HAP-1 (cell line): ENCODE results near the gene SMARCE1.

Experiments used
- DNase-seq, 2 experiments: peaks; one replicate each; pipeline ENCODE4 v3.0.0-alpha.2; 2016 to 2020; ENCODE audit warnings: low spot score in 2 of 2
- H3K27me3 ChIP-seq: fragments of 250-450 bp; sonication (Bioruptor Pico); 2 replicates; pipeline ENCODE4 v1.5.1; 2020; ENCODE audit warnings: low read depth, mild to moderate bottlenecking, moderate library complexity
- H3K36me3 ChIP-seq: fragments of 250-450 bp; sonication (Bioruptor Pico); replicated peaks from 2 replicates; pipeline ENCODE4 v1.5.1; 2020; ENCODE audit warnings: mild to moderate bottlenecking
- H3K4me1 ChIP-seq: fragments of 250-450 bp; sonication (Bioruptor Pico); 2 replicates; pipeline ENCODE4 v1.5.1; 2020; ENCODE audit warnings: mild to moderate bottlenecking
- H3K4me3 ChIP-seq: fragments of 250-450 bp; sonication (Bioruptor Pico); 2 replicates; pipeline ENCODE4 v1.5.1; 2020; ENCODE audit warnings: mild to moderate bottlenecking, moderate library complexity
- H3K9me3 ChIP-seq: fragments of 250-450 bp; sonication (Bioruptor Pico); 2 replicates; pipeline ENCODE4 v1.5.1; 2020; ENCODE audit warnings: mild to moderate bottlenecking, moderate library complexity
- in situ Hi-C: fragments of 300-500 bp; cut with MboI; formaldehyde crosslinking; loops from 3 replicates; pipeline ENCODE4 v1.14.3; 2020; ENCODE audit warnings: low sequenced_read_pairs, inconsistent platforms, mixed read lengths

The SMARCE1 gene

GRCh38 chr17:40664582-40665333, 17.1 kb upstream of the SMARCE1 start, which contains the start of gene KRT222:
Gene KRT222 (minus strand): TSS chr17:40665177. CDS start chr17:40665099, 78 bp downstream.
- Histone ChIP-seq H3K4me1 (no peaks in the 10 kb centered on the region), H3K36me3 (no peaks in the 10 kb centered on the region), H3K27me3 (no peaks in the 10 kb centered on the region), H3K4me3 (no peak within 1 kb of the TSS), H3K9me3 (no peaks in the 10 kb centered on the region)
- DNase-seq: no peak
- in situ Hi-C loops: no loop called here

GRCh38 chr17:40663252-40663651, 15.6 kb upstream of the SMARCE1 start:
- no peak for DNase-seq
- Histone ChIP-seq H3K9me3 (no peaks in the 10 kb centered on the region), H3K27me3 (no peaks in the 10 kb centered on the region), H3K36me3 (no peaks in the 10 kb centered on the region), H3K4me1 (no peaks in the 10 kb centered on the region), H3K4me3 (no peak overlapping the region)
- in situ Hi-C loops: no loop called here

- H3K27me3 ChIP-seq: no peaks in the 10 kb centered on the region
These were observed 12.3 kb upstream of the SMARCE1 start for GRCh38 chr17:40659911-40660310.

DNA sequence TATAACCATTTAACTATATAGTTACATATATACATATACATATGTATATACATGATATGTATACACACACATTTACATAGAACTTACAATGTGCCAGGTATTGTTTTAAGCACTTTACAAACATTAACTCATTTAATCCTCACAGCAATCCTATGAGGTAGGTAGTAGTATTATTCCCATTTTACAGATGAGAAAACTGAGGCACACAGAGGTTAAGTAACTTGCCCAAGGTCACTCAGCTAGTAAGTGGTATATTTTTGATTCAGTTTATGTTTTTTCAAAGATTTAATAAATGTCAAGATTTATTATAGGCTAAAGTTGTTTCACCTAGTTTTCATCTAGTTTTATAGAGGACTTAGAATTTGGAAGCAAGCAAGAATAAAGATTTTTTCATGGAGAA, 10.8 kb upstream of the SMARCE1 start:
- in situ Hi-C loops: no loop called here
- Histone ChIP-seq H3K27me3 (no peaks in the 10 kb centered on the region), H3K36me3 (no peaks in the 10 kb centered on the region), H3K9me3 (no peaks in the 10 kb centered on the region), H3K4me3 (no peak overlapping the region), H3K4me1 (peaks cover 4% of the 10 kb centered on the region)
- DNase-seq: no peak

More at GRCh38 chr17:40659911-40660310, 12.3 kb upstream of the SMARCE1 start:
- peaks cover 4% of the 10 kb centered on the region for H3K4me1 ChIP-seq
- no peaks in the 10 kb centered on the region for H3K9me3 ChIP-seq
- in situ Hi-C loops: no loop called here
- H3K4me3 ChIP-seq: no peak overlapping the region
- DNase-seq: no peak
- H3K36me3 ChIP-seq: no peaks in the 10 kb centered on the region

GRCh38 chr17:40651939-40652338, 4.3 kb upstream of the SMARCE1 start:
- peaks cover 5% of the 10 kb centered on the region for H3K36me3 ChIP-seq
- DNase-seq: no peak
- H3K4me3 ChIP-seq: no peak overlapping the region
- no peaks in the 10 kb centered on the region for H3K9me3 ChIP-seq
- in situ Hi-C loops: no loop called here
- H3K27me3 ChIP-seq: no peaks in the 10 kb centered on the region
- H3K4me1 ChIP-seq: peaks cover 9% of the 10 kb centered on the region

- H3K4me1 ChIP-seq: peaks cover 10% of the 10 kb centered on the region
- H3K9me3 ChIP-seq: no peaks in the 10 kb centered on the region
- H3K4me3 ChIP-seq: peak overlapping the region; percentile 89
- peaks cover 20% of the 10 kb centered on the region for H3K36me3 ChIP-seq
- peak; percentile 54 to 66 for DNase-seq
- no peaks in the 10 kb centered on the region for H3K27me3 ChIP-seq
- in situ Hi-C loops: no loop called here
These were observed 858 bp upstream of the SMARCE1 start for GRCh38 chr17:40648384-40648968.

- Histone ChIP-seq H3K4me1 (peaks cover 10% of the 10 kb centered on the region), H3K4me3 (peak overlapping the region; percentile 89), H3K36me3 (peaks cover 34% of the 10 kb centered on the region), H3K9me3 (no peaks in the 10 kb centered on the region), H3K27me3 (no peaks in the 10 kb centered on the region)
- in situ Hi-C loops: no loop called here
- DNase-seq: peak; percentile 34 to 47
These were observed 611 bp downstream of the SMARCE1 start for GRCh38 chr17:40646791-40647623.

- Histone ChIP-seq H3K4me1 (peaks cover 10% of the 10 kb centered on the region), H3K4me3 (no peak overlapping the region), H3K36me3 (peaks cover 45% of the 10 kb centered on the region), H3K9me3 (no peaks in the 10 kb centered on the region), H3K27me3 (no peaks in the 10 kb centered on the region)
- in situ Hi-C loops: no loop called here
- no peak for DNase-seq
These were observed 1.7 kb downstream of the SMARCE1 start for GRCh38 chr17:40645943-40646342.

DNA sequence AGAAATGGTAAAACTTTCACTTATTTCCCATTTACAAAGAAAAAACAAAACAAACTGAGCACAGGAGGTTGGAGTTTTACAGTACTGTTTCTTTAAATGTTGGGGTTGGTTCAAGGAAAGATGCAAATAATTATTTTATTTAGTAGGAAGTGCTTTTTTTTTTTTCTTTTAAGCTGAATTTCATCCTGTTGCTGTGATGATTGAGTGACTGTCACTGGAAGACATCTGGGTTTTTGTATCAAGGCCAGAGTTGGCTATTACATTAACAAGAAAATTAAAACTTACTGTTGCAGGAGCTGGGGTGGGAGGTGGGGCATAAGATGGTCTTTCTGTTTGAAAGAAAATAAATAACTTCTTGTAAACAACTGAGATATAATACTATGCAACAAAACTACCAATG, 2.3 kb downstream of the SMARCE1 start:
- Histone ChIP-seq H3K4me1 (peaks cover 10% of the 10 kb centered on the region), H3K9me3 (no peaks in the 10 kb centered on the region), H3K36me3 (peaks cover 52% of the 10 kb centered on the region), H3K27me3 (no peaks in the 10 kb centered on the region), H3K4me3 (no peak overlapping the region)
- DNase-seq: no peak
- in situ Hi-C loops: no loop called here

GRCh38 chr17:40637931-40638330, 9.7 kb downstream of the SMARCE1 start:
- DNase-seq: no peak
- in situ Hi-C loops: no loop called here
- no peaks in the 10 kb centered on the region for H3K27me3 ChIP-seq
- H3K9me3 ChIP-seq: no peaks in the 10 kb centered on the region
- H3K4me3 ChIP-seq: no peak overlapping the region
- H3K36me3 ChIP-seq: peaks cover 96% of the 10 kb centered on the region
- no peaks in the 10 kb centered on the region for H3K4me1 ChIP-seq

DNA sequence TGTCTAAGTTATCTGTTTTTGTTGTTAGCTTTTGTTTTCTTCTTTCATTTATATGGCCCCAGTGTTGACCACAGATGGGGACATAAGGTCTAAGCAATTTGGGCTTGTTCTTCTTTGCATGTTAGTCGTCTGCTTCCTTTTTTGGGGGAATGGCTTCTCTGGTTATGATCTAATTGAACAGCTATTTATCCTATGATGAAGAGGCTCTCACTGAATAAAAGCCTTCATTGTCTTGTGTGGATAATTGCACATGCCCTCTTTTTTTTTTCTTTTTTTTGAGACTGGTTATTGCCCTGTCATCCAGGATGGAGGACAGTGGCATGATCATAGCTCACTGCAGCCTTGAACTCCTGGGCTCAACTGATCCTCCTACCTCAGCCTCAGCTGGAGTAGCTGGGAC, 13.7 kb downstream of the SMARCE1 start:
- in situ Hi-C loops: no loop called here

GRCh38 chr17:40632216-40632615, 15.4 kb downstream of the SMARCE1 start:
- DNase-seq: no peak
- H3K4me3 ChIP-seq: no peak overlapping the region
- H3K27me3 ChIP-seq: no peaks in the 10 kb centered on the region
- no peaks in the 10 kb centered on the region for H3K9me3 ChIP-seq
- in situ Hi-C loops: no loop called here
- peaks cover 88% of the 10 kb centered on the region for H3K36me3 ChIP-seq
- no peaks in the 10 kb centered on the region for H3K4me1 ChIP-seq

More for the DNA sequence above, 13.7 kb downstream of the SMARCE1 start:
- Histone ChIP-seq H3K4me1 (no peaks in the 10 kb centered on the region), H3K9me3 (no peaks in the 10 kb centered on the region), H3K27me3 (no peaks in the 10 kb centered on the region), H3K4me3 (no peak overlapping the region), H3K36me3 (peaks cover 97% of the 10 kb centered on the region)
- no peak for DNase-seq

DNA sequence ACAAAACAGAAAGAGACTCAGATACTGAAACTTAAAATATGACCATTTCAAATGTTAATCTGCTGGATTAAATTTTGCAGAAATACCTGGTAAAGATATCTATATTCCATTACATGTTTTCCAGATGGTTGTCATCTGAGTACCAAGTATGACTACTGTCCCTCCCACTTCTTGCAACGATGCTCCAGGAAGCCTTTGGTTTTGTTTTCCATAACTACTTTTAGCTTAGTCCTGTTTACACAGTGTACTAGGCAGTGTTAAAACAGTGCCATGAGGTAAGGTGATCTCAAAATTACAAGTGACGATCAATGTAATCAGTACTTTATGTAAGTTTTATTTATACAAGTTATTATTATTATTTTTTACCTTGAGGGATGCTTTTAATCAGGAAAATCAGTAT, 17.8 kb downstream of the SMARCE1 start:
- in situ Hi-C loops: no loop called here
- peaks cover 16% of the 10 kb centered on the region for H3K4me1 ChIP-seq
- H3K9me3 ChIP-seq: no peaks in the 10 kb centered on the region
- H3K4me3 ChIP-seq: no peak overlapping the region
- DNase-seq: no peak
- H3K27me3 ChIP-seq: no peaks in the 10 kb centered on the region
- peaks cover 64% of the 10 kb centered on the region for H3K36me3 ChIP-seq

DNA sequence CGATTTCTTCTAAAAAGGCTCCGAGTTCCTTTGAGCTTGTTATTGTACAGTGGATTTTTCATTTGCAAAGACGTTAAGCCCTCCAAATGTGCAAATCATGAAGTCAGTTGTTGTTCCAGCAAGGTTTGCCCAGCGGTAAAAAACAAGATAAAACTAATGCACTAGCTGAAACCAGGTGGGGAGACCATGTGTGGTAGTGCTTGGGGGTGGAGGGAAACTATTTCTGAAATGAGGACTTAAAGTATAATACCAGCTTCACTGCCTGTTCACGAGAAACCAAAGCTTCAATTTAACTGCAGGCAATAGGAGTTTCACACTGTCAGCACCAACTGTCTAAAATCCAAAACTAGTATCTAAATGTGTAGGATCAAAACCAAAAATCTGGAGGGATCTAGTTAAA, 22.3 kb downstream of the SMARCE1 start:
- no peaks in the 10 kb centered on the region for H3K27me3 ChIP-seq
- peak; percentile 34 to 61 for DNase-seq
- peaks cover 21% of the 10 kb centered on the region for H3K36me3 ChIP-seq
- H3K9me3 ChIP-seq: no peaks in the 10 kb centered on the region
- no peak overlapping the region for H3K4me3 ChIP-seq
- in situ Hi-C loops: no loop called here
- H3K4me1 ChIP-seq: peaks cover 26% of the 10 kb centered on the region
